GM21576 (cell line): ENCODE results near the gene CPEB3.
"Not testable (repeated sequence)": the region's sequence is repeated elsewhere in the genome, so short reads cannot be mapped to it uniquely, and the experiment has no call there.

ENCODE experiments used
- ATAC-seq: cut with Tn5 transposase; IDR thresholded peaks from one replicate; pipeline ENCODE4 v1.9.1; 2021; ENCODE audit warnings: mild to moderate bottlenecking, moderate library complexity; ENCODE audit not compliant: unreplicated experiment

Gene CPEB3

GRCh38 chr10:92052741-92053140, 238.1 kb downstream of the CPEB3 start:
- no peak for ATAC-seq

DNA sequence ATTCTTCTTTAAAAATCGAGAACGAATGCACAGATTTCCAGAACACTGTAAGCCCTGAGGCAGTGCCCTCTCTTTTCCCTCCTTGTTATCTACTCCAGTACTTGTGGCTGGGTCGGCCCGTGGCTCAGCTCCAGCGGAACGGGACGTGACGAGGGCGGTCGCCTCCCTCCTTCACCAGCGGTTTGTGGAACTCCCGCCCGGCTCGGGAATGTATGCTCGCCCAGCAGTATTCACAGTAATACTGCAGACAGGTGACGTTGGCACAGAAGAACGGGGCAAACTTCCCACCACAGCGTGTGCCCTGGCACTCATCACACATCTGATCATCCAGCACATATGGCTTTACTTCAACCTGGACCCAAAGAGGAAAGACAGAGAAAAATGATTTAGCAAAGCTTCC, 238.8 kb downstream of the CPEB3 start:
- ATAC-seq: no peak

- ATAC-seq: no peak
Measured at GRCh38 chr10:92047215-92047614, 243.7 kb downstream of the CPEB3 start.

DNA sequence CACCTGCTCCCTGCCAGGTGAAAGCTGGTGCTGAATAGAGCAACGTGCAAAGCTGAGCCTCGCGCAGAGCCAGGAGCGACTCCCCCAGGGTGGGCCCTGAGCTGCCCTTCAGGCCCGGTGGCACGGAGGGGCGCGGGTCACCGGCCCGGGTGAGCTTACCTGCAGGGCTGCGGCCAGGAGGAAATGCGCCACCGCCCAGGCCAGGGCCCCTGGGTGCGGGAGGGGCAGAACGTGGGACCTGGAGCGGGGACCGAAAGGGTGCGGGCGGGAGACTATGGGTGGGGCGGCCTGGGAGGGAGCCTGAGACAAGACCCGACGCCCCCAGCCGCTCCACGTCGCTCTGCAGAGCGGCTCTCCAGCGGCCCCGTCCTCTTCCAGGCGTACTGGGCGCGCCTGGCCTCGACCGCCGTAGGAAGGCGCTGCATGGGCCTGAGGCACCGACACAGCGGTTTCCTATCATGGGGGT, 245.2 kb downstream of the CPEB3 start:
- no peak for ATAC-seq

GRCh38 chr10:92042541-92042940, 248.3 kb downstream of the CPEB3 start:
- ATAC-seq: no peak

DNA sequence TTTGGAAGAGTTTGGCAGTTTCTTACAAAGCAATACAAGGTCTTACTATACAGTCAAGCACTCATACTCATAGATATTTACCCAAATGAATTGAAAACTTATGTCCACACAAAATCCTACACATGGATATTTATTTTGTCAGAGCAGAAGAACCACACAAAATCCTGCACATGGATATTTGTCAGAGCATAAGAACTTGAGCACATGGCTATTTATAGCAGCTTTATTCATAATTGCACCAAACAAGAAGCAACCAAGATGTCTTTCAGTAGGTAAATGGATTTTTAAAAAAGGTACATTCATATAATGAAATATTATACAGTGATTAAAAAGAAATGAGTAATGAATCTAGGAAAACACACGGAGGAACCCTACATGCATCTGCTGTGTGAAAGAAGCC, 251.9 kb downstream of the CPEB3 start:
- ATAC-seq: no peak

DNA sequence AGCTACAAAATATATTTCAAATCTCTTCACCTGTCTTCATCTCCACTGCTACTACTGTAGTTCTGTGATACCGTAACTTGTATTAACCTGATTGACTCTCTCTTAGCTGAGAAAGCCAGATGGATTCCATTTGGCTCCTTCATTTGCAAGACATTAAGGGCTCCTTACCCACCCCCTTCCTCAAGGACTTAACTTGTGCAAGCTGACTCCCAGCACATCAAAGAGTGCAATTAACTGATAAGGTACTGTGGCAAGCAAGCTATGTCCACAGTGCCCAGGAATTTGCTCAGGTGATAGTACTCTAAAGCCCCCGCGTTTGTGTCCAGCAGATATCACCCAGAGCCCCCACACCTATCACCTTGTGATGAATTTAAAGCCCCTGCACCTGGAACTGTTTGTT, 257.8 kb downstream of the CPEB3 start:
- not testable (repeated sequence) for ATAC-seq

- no peak for ATAC-seq
Measured at GRCh38 chr10:92031580-92031979, 259.3 kb downstream of the CPEB3 start.

GRCh38 chr10:92027141-92027540, 263.7 kb downstream of the CPEB3 start:
- no peak for ATAC-seq

- not testable (repeated sequence) for ATAC-seq
Measured at GRCh38 chr10:92025340-92025739, 265.5 kb downstream of the CPEB3 start.

- no peak for ATAC-seq
Measured at GRCh38 chr10:92024700-92025099, 266.2 kb downstream of the CPEB3 start.

DNA sequence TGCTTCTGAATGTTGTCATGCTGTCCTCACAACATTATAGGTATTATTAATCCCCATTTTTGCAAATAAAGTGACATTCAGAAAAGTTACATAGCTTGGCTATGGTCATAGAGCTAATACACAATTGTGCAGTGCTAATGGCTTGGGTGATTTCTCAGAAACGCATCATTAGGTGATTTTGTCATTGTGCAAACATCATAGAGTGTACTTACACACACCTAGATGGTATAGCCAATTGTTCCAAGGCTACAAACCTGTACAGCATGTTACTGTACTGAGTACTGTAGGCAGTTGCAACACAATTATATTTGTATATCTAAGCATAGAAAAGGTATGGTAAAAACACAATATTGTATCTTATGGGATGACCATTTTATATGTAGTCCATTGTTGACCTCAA, 276.3 kb downstream of the CPEB3 start:
- ATAC-seq: no peak

DNA sequence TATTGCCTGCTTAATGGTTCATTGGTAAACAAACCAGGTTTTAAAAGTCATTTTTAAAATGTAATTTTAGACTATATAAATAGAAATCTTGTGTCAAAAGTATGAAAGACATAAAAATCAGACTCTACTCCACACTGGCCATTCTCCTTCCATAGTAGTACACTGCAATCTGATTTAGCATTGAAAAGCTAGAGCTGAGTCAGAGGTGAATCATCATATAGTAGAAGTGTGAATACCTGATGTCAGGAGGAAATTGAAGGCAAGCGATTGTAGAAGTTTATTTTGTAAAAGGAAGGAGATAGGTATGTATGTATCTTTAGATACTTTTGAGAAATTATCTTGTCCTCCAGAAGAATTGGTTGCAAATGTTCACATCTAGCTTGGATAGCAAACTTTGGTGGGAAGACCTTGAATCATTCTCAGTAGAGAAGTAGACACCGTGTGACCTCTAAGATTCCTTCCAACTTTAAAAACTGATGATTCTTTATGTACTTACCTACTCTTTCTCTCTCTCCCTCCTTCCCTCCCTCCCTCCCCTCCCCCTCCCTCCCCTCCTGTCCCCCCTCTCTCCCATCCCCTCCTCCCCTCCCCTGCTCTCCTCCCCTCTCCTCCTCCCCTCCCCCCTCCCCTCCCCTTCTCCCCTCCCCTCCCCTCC, 279.2 kb downstream of the CPEB3 start:
- ATAC-seq: no peak

- ATAC-seq: no peak
Measured at GRCh38 chr10:92010047-92010735, 280.7 kb downstream of the CPEB3 start.

- ATAC-seq: no peak
Measured at GRCh38 chr10:92009445-92009844, 281.4 kb downstream of the CPEB3 start.

GRCh38 chr10:92005978-92006377, 284.9 kb downstream of the CPEB3 start:
- ATAC-seq: no peak

GRCh38 chr10:92003258-92003657, 287.6 kb downstream of the CPEB3 start:
- ATAC-seq: no peak

- no peak for ATAC-seq
Measured at GRCh38 chr10:92001995-92002394, 288.9 kb downstream of the CPEB3 start.

DNA sequence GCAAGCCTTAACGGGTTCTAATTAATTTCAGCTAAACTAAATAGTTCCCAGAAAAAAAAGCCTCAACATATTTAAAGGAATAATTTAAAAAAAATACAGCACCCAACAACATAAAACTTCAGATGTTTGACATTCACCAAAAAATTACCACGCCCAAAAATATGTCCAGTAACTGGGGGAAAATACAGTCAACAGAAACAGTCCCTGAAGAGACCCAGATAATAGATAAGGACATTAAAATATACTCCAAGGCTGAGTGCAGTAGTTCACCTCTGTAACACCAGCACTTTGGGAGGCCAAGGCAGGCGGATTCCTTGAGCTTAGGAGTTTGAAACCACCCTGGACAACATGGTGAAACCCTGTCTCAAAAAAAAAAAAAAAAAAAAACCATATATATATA, 289.3 kb downstream of the CPEB3 start:
- no peak for ATAC-seq
